Sigmoid colon (tissue), 7 donors: ENCODE measurements around the gene METRN. TPM values are rescaled to one million over a fixed set of nuclear protein-coding genes. Genes with fewer than 3 reads are reported as not detected.

Source experiments
- DNase-seq: peaks from one replicate; pipeline ENCODE4 v3.0.0-alpha.2; 2019
- H3K27ac ChIP-seq, 4 donors: fragments of 200-600 bp; sonication (generic); one replicate each; pipeline ENCODE4 v1.5.1; 2016 to 2019; ENCODE audit warnings: mild to moderate bottlenecking in 1 of 4
- H3K27me3 ChIP-seq, 3 donors: fragments of 200-600 bp; sonication (generic); one replicate each; pipeline ENCODE4 v1.5.1; 2019; ENCODE audit warnings: mild to moderate bottlenecking in 1 of 3
- H3K36me3 ChIP-seq, 4 donors: fragments of 200-600 bp; sonication (generic); one replicate each; pipeline ENCODE4 v1.5.1; 2016 to 2019
- H3K4me1 ChIP-seq, 4 donors: fragments of 200-600 bp; sonication (generic); one replicate each; pipeline ENCODE4 v1.5.1; 2017 to 2019
- H3K4me3 ChIP-seq, 4 donors: fragments of 200-600 bp; sonication (generic); one replicate each; pipeline ENCODE4 v1.5.1; 2017 to 2019; ENCODE audit warnings: mild to moderate bottlenecking in 2 of 4, moderate library complexity in 1 of 4
- H3K9me3 ChIP-seq, 4 donors: fragments of 200-600 bp in 3 of 4; sonication (generic) in 3 of 4; one replicate each; pipeline versions ENCODE4 v1.5.1 to v1.6.1; 2013 to 2019
- EP300 ChIP-seq, 4 donors: sonication (generic); formaldehyde crosslinking; IDR thresholded peaks; one replicate each; pipeline ENCODE4 v1.6.1; 2017; ENCODE audit warnings: antibody characterized with exemption in 4 of 4
- POLR2A ChIP-seq, 2 donors: fragments of 450-650 bp; IDR thresholded peaks; one replicate each; pipeline ENCODE4 v1.6.1; 2016; ENCODE audit warnings: antibody characterized with exemption in 2 of 2, mild to moderate bottlenecking in 2 of 2, moderate library complexity in 2 of 2
- POLR2AphosphoS5 ChIP-seq, 4 donors: sonication (generic); formaldehyde crosslinking; IDR thresholded peaks; one replicate each; pipeline ENCODE4 v1.6.1; 2017; ENCODE audit warnings: antibody characterized with exemption in 4 of 4
- WGBS, 2 donors: extraction: QIAGEN DNeasy Blood & Tissue Kit; methylation state at CpG; one replicate each; pipeline ENCODE4 v1.1.7; 2013; 5-methylcytosine and 5-hydroxymethylcytosine counted together
- intact Hi-C: fragments of 100-400 bp; cut with DNase I; formaldehyde crosslinking; loops from one replicate; pipeline ENCODE4 v1.15.1; 2023
- polyA plus RNA-seq, 3 donors: library from polyadenylated mRNA; stranded (reverse); fragments of 200-250 nt; gene quantifications; one replicate each; pipeline ENCODE4 v1.2.3, GENCODE V29; 2013
- total RNA-seq, 4 donors: library from RNA; depleted of rRNA; stranded (reverse); fragments of >200 nt; gene quantifications; one replicate each; pipeline ENCODE4 v1.1.0, GENCODE V29; 2016
- TF ChIP-seq, protein P1 (sequence below), 4 experiments: fragments of 450-650 bp in 3 of 4; fragments of 200-600 bp in 1 of 4; IDR thresholded peaks; one replicate each; pipeline ENCODE4 v1.5.1; 2016 to 2019; ENCODE audit warnings: antibody characterized with exemption in 4 of 4, mild to moderate bottlenecking in 3 of 4, moderate library complexity in 2 of 4
- donor health status: healthy with polysubstance abuse.
- donor health status: Bipolar disorder and iron deficiency.
- donor health status: healthy.

Gene METRN
- total and polyA plus RNA-seq, 7 donors: 16.5 to 49.9 (median 31.8) TPM

DNA sequence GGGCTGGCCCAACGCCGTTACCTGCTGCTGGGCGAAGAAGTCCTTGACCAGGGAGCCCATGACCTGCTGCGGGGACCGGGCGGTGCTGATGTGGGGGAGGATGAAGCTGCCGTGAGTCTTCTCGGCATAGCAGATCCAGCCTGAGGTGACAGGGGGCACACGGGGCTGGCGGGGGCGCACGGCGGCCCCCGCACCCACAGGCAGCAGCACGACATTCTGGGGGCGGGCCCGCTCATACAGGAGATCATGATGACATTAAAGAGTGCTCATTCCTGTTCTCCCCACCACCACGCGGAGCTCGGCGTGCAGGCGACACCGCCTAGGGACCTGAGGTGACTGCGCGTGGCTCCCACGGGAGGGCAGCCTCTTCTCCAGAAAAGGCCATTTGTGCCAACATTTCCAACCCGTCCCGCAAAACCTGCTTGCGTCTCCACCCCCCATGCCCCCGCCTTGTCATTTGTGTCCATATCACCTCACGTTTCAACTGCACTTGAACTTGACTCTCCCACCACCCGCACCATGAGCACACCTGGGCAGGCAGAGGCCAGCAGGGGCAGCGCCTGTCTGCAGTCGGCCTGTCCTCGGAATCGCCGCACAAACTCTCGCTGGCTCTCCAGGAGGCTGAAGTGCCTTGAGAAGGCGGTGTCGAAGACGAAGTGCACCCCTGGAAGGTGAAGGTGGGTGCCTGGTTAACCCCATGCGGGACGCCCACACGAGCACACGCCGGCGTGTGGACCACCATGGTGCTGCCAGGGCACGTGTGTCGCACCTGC, 19.5 kb downstream of the METRN start:
- TF ChIP-seq POLR2AphosphoS5 (IDR thresholded peaks at IDR 0.05): no peak
- TF ChIP-seq, protein P1, sequence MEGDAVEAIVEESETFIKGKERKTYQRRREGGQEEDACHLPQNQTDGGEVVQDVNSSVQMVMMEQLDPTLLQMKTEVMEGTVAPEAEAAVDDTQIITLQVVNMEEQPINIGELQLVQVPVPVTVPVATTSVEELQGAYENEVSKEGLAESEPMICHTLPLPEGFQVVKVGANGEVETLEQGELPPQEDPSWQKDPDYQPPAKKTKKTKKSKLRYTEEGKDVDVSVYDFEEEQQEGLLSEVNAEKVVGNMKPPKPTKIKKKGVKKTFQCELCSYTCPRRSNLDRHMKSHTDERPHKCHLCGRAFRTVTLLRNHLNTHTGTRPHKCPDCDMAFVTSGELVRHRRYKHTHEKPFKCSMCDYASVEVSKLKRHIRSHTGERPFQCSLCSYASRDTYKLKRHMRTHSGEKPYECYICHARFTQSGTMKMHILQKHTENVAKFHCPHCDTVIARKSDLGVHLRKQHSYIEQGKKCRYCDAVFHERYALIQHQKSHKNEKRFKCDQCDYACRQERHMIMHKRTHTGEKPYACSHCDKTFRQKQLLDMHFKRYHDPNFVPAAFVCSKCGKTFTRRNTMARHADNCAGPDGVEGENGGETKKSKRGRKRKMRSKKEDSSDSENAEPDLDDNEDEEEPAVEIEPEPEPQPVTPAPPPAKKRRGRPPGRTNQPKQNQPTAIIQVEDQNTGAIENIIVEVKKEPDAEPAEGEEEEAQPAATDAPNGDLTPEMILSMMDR (IDR thresholded peaks at IDR 0.05): no peak
- TF ChIP-seq POLR2A (IDR thresholded peaks at IDR 0.05): no peak
- no peak for TF ChIP-seq EP300 (IDR thresholded peaks at IDR 0.05)
- WGBS, 2 donors: 93 to 95% methylated on average over 49 of the region's 49 CpGs
- Histone ChIP-seq H3K27ac (no peak overlapping the region), H3K4me3 (no peak overlapping the region), H3K9me3 (no peaks in the 10 kb centered on the region), H3K4me1 (peaks cover 0 to 2% (median under 1%) of the 10 kb centered on the region in 4 donors), H3K27me3 (peaks cover 0 to under 1% (median 0%) of the 10 kb centered on the region in 3 donors), H3K36me3 (peaks cover 28 to 75% (median 37%) of the 10 kb centered on the region in 4 donors)
- DNase-seq: peak; percentile 59
- intact Hi-C loops: no loop called here

DNA sequence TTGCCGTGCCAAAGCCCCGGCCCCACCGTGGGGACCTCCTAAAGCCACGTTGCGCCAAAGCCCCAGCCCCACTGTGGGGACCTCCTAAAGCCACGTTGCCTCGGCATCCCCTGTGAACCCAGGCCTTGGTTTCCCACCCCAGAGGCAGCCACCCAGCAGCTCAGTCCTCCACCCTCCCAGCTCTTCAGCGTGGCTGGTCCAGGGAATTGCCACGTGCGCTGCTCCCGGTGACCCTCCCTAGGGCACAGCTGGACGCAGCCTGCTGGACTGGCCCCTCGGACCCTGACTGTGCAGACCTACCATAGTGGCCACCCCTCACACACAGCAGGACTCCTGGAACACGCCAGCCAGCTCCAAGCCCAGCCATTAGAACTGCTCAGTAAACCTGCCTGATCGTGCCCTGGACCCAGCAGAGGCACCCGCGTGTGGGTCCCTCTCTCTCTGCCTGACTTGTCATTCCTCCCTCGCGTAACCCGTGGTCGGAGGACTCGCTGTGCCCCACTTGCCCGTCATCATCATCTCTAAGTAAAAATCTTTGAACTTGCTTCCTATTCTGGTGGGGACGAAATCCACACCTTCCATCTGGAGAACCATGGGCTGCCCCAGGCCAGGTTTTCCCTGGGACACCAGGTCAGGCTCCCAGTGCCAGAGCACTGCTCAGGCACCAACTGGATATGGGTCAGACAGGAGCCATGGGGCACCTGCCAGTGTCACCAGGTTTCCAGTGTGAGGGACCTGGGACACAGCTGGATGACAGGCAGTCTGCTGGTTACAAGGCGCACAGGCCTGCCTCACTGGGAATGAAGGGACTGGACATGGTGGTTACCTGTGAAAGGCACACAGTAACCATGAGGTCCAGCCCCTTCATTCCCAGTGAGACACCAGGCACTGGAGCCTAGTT, 20.3 kb downstream of the METRN start:
- peaks cover 0 to 10% (median 9%) of the 10 kb centered on the region in 4 donors for H3K4me1 ChIP-seq
- H3K9me3 ChIP-seq: no peaks in the 10 kb centered on the region
- TF ChIP-seq, protein P1 (IDR thresholded peaks at IDR 0.05): no peak
- TF ChIP-seq EP300 (IDR thresholded peaks at IDR 0.05): no peak
- TF ChIP-seq POLR2A (IDR thresholded peaks at IDR 0.05): no peak
- no peak for TF ChIP-seq POLR2AphosphoS5 (IDR thresholded peaks at IDR 0.05)
- 96% methylated on average over 25 of the region's 25 CpGs for WGBS, 2 donors
- intact Hi-C loops: no loop called here
- no peaks in the 10 kb centered on the region for H3K27me3 ChIP-seq
- no peak overlapping the region for H3K4me3 ChIP-seq
- peaks cover 28 to 76% (median 37%) of the 10 kb centered on the region in 4 donors for H3K36me3 ChIP-seq
- H3K27ac ChIP-seq: no peak overlapping the region
- no peak for DNase-seq

DNA sequence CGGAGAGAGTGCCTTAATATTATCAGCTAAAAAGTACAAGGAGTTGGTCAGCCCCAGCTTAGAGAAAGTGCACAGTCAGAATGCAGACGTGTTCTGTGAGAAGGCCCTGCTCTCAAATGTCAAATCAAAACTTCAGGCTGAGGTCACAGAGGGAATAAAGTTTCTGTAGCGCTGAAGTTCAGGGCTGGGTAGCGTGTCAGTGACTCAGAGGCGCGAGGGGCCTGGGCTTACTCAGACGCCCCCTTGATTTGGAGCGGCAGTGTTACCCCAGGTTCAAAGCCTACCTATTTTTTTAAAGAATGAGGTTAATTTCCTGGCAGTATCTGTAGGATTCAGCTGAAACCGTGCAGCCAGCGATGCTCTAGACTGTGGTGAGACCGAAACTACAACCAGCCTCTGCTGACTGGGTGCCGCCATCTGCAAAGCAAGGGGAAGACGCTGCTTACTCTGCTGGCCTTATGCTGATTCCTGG, 21.1 kb downstream of the METRN start:
- WGBS, 2 donors: 88 to 91% methylated on average over 13 of the region's 13 CpGs

DNA sequence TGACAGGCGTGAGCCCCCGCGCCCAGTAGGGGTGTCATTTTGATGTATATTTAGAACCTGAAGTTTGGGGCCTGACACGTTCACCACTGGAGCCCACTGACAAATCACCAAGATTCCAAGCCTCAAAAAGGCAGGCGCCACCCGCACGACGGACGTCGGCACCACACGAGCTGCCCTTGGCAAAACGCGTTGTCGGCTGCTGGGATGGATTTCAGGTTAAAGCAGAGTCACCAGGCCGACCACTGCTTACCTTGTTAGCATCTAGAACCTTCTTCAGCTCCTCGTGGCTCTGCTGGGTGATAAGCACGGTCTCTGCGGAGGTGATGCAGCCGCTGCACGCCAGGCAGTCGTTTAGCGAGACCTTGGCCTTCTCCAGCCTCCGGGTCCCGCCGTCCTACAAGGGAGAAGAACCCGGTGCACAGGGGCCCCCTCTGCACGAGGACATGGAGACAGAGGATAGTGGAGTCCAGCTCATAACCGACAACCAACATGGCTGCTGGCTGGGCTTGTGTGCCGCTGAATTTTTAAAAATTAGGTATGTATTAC, 22.1 kb downstream of the METRN start:
- H3K9me3 ChIP-seq: no peaks in the 10 kb centered on the region
- H3K36me3 ChIP-seq: peaks cover 28 to 70% (median 37%) of the 10 kb centered on the region in 4 donors
- peaks cover 0 to 18% (median 15%) of the 10 kb centered on the region in 4 donors for H3K4me1 ChIP-seq
- WGBS, 2 donors: 97% methylated on average over 29 of the region's 29 CpGs
- H3K27ac ChIP-seq: no peak overlapping the region
- no peak for TF ChIP-seq POLR2AphosphoS5 (IDR thresholded peaks at IDR 0.05)
- no peak for TF ChIP-seq EP300 (IDR thresholded peaks at IDR 0.05)
- no peak for TF ChIP-seq POLR2A (IDR thresholded peaks at IDR 0.05)
- TF ChIP-seq, protein P1 (IDR thresholded peaks at IDR 0.05): no peak
- no peaks in the 10 kb centered on the region for H3K27me3 ChIP-seq
- no peak for DNase-seq
- intact Hi-C loops: no loop called here
- H3K4me3 ChIP-seq: no peak overlapping the region

More for the DNA sequence above, 21.1 kb downstream of the METRN start:
- TF ChIP-seq POLR2AphosphoS5 (IDR thresholded peaks at IDR 0.05): no peak
- TF ChIP-seq EP300 (IDR thresholded peaks at IDR 0.05): no peak
- TF ChIP-seq, protein P1 (IDR thresholded peaks at IDR 0.05): no peak
- TF ChIP-seq POLR2A (IDR thresholded peaks at IDR 0.05): no peak
- Histone ChIP-seq H3K27ac (no peak overlapping the region), H3K36me3 (peaks cover 28 to 76% (median 37%) of the 10 kb centered on the region in 4 donors), H3K27me3 (no peaks in the 10 kb centered on the region), H3K9me3 (no peaks in the 10 kb centered on the region), H3K4me1 (peaks cover 0 to 14% (median 10%) of the 10 kb centered on the region in 4 donors), H3K4me3 (no peak overlapping the region)
- intact Hi-C loops: no loop called here
- no peak for DNase-seq
